ENCODE results near the gene OR6M1.

OR6M1 gene, protein sequence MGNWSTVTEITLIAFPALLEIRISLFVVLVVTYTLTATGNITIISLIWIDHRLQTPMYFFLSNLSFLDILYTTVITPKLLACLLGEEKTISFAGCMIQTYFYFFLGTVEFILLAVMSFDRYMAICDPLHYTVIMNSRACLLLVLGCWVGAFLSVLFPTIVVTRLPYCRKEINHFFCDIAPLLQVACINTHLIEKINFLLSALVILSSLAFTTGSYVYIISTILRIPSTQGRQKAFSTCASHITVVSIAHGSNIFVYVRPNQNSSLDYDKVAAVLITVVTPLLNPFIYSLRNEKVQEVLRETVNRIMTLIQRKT

DNA sequence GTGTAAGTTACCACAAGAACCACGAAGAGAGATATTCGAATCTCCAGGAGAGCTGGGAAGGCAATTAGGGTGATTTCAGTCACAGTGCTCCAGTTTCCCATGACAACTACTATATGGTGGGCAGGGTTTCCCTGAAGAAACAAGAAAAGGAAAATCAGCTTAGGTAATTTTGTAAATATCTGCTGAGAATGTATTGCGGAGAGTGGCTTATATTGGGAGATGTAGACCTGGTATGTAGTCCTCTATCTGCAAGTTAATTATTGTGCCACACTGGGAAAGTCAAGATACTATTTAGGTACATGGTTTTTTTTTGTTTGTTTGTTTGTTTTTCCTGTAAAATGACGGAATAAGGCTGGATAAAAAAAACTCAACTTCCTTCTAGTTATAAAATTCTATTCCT, at the start of gene OR6M1:
Gene OR6M1, minus strand, starts transcription at position 101 of the 400 bp plus-strand sequence. Its CDS starts 0 bp downstream, at position 101.
- DNase-seq: no peak

DNA sequence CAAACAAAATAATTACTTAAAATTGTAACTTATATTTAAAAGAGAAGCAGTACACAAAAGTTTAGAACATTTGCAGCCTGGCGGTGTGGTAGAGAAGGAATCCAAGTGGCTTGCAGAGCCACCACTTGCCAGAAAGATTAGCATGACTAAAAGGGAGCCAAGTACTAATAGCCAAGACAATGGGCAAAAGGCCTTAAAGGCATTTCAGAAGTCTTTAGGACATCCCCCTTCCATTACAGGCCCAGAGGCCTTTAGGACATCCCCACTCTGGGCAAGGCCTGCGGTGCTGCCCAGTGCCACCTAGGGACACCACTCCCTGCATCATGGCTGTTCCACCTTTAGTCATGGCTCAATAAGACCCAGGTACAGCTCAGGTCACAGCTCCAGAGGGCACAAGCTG, 46.9 kb upstream of the OR6M1 start:
- no peak for DNase-seq

DNA sequence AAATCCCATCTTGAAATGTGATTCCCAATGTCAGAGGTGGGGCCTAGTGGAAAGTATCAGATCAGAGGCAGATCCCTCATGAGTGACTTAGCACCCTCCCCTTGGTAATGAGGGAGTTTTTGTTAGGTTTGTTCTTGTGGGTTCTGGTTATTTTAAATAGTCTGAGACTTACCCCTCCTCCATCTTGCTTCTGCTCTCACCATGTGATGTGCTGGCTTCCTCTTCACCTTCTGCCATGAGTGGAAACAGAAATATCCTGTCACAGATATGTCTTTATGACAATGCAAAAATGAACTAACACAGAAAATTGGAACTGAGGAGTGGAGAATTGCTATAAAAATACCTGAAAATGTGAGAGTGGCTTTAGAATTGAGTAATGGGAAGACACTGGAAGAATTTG, 46.2 kb upstream of the OR6M1 start:
- DNase-seq: no peak

DNA sequence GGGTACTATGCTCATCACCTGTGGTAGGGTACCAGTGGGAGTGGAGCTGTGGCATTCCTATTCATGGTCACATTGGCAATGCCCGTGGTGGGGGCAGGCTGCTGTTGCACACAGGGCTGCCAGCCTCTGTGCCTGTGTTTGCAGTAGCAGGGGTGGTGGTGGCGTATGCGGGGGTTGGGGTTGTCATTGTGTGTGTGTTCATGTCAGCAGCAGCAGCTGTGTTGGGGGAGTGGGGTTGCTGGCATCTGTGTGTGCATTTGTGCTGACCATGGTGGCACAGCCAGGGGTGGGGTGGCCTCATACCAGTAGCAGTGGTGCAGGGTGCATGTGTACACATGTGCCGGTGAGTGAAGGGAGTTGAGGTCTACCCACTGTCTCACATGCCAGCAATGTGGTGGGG, 45.0 kb upstream of the OR6M1 start:
- DNase-seq: no peak

DNA sequence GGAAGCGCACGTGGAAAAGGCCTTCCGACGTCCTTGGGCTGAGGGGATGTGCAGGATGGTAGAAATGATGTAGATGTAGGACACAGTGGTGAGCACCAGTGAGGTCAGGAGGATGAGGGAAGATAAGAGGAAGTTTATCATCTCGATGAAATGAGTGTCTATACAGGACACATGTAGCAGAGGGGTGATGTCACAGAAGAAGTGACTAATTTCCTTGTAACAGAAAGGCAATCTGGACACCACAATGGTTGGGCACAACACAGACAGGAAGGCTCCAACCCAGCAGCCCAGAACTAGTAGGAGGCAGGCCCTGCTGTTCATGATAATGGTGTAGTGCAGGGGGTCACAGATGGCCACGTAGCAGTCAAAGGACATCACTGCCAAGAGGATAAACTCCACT, 35.0 kb upstream of the OR6M1 start:
- DNase-seq: no peak

DNA sequence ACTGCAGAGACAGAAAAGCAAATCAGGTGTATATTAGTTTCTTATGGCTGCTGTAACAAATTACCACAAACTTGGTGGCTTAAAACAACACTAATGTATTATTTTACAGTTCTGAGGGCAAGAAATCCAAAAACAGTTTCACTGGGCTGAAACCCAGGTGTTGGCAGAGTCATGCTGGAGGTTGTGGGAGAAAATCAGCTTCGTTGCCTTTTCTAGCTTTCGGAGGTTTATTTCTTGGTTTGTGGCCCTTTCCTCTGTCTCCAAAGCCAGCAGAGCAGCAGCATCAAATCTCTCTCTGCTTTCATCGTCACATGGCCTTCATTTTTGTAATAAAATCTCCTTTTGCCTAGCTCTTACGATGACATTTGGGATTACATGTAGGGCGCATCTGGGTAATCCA, 33.0 kb upstream of the OR6M1 start:
- DNase-seq: no peak

DNA sequence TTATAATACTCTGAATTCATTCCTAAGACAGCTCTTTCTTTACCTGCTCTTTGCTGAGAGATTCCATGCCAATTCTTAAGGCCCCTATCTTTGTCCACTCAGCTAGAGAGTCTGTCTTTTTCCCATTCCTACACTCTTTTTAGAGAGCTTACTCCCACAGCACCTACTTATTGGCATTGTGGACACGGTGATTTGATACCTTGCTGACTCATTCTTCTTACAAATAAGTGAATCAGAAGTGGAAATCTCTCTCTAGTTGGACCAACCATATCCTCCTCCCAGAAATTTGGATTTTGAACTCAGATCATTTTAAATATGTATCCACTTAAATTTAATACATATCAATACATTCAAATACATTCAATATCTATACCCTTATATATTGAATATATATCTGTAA, 32.5 kb upstream of the OR6M1 start:
- no peak for DNase-seq

DNA sequence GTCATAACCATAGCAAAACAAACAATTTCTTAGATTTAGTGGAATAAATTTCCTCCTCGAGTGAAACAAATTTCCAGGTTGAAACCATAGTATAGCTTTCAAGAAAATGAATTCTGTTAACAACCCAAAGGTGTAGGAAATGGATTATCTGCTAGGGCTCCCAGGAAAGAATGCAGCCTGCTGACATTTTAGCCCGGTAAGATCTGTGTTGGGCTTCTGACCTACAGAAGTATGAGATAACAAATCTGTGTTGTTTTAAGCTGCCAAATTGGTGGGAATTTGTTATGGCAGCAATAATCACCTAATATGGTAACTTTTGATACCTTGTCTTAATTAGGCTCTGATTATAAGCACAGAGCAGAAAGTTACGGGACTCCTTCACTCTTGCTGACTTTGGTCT, 32.0 kb upstream of the OR6M1 start:
- no peak for DNase-seq

DNA sequence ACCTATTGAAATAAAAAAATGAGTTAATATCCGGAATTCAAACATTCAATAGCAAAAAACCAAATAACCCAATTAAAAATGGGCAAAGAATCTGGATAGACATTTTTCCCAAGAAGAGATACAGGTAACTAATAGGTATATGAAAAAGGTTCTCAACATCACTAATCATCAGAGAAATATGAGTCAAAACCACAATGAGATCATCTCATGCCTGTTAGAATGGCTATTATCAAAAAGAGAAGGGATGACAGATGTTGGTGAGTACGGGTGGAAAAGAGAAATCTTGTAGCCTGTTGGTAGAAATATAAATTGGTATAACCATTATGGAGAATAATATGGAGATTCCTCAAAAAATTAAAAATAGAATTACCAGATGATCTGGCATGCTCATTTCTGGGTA, 26.9 kb upstream of the OR6M1 start:
- no peak for DNase-seq

DNA sequence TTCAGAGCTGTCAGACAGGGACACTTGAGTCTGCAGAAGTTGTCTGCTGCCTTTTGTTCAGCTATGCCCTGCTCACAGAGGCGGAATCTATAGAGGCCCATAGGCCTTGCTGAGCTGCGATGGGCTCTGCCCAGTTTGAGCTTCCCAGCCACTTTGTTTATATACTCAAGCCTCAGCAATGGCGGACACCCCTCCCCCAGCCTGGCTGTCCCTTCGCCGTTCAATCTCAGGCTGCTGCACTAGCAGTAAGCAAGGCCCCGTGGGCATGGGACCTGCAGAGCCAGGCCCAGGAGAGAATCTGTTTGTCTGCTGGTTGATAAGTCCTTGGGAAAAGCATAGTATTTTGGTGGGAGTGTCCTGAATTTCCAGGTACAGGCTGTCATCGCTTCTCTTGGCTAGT, 23.6 kb upstream of the OR6M1 start:
- no peak for DNase-seq

DNA sequence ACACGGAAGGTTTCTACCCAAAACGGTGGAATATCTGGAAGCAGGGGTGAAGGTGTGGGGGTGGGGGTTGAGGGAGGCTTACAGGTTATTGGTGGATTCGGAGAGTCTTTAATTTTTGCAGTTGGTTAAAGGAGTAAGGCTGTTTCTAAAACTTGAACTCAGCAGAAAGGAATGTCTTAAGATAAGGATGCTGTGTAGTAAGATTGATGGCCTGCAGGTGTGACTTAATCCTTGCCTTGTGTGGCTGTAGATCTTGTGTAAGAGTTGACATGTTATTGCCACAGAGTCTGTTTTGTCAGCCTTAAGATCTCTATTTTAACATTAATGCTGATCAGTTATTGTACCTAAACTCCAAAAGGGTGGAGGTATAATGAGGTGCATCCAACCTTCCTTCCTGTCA, 16.4 kb upstream of the OR6M1 start:
- DNase-seq: no peak

DNA sequence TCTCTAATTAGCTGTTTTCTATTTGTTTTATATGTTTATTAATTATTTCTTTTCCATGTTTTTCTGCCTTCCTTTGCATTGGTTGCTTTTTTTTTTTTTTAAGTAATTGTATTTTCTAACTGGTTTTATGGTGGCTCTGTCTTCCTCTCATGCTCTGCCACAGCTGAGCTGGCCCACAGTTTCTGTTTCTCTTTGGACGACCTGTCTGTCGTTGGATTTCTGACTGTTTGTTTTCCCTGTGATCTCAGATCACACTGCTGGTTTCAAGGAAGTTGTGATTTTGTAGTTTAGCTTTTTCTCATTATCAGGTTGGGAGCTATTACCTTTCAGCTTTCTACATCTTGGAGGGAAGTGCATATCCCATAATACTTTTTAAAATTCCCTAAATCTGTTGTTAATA, 15.9 kb upstream of the OR6M1 start:
- DNase-seq: no peak

DNA sequence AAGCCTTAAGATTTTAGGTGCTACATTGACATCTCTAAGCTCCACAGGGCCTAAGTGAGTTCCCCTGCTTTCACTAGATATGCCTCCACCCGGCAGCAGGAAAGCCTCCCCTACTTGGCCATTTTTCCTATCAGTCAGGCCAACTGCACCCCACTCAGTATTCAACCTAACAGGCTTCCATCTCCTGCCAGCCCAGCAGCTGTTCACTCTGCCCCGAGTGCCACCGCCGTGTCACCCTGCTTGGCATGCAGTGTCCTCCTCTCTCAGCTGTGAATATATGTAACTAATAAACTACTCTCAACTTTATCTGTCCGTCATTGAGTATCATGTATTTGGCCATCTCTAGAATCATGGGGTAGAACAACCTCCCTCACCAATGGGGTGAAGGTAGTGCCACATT, 9.0 kb upstream of the OR6M1 start:
- no peak for DNase-seq

DNA sequence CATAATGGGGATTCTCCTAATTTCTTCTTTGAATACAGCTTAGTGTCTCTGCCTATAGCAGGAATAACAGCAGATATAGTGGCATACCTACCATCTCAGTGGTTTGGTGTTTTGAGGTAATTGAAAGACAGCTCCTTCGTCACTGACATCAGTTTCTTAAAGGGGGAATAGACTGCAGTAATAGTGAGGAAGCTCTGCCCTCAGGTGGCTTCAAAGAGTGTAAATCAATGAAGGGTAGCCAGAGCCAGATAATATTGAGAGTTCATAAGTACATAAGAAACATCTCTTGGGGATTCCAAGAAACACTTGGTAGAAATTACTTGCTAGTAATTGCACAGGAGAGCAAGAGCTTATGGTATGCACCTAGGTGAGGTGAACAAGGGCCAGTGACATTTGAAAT, 4.4 kb downstream of the OR6M1 start:
- DNase-seq: no peak

DNA sequence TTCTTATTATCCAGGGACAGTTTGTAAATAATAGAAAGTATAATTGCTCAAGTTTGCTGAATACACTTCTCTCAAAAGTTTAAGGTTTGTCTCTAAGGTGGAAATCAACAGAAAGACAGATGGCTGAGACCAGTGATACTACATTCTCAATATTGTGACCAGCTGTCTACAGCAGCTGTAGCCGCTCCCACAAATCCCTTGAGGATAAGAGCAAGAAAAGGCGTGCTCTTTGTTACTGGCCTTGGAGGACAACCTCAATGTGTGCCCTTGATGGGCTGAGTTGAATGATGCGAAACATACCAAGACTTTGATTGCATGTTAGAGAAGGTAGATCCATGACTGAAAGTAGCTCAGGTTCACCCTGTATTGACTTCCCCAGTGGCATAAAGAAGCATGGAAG, 6.1 kb downstream of the OR6M1 start:
- DNase-seq: no peak

DNA sequence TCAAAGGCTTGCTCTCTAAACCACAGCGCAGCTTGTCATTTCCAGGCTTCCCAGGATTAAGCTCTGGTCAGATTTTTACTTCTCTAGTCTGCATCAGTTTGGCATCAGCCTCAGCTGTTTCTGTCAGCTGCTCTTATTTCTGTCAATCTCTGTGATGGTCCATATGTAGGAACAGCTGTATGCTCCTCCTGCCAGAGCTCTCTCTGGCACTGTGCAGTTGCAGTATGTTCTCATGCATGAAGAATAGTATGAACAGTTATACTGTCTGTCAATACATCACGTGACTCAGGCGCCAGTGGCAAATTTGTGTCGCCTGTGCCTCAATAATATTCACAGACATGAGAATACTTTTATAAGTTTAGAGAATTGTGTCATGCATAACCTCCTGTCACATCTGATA, 6.7 kb downstream of the OR6M1 start:
- DNase-seq: no peak

DNA sequence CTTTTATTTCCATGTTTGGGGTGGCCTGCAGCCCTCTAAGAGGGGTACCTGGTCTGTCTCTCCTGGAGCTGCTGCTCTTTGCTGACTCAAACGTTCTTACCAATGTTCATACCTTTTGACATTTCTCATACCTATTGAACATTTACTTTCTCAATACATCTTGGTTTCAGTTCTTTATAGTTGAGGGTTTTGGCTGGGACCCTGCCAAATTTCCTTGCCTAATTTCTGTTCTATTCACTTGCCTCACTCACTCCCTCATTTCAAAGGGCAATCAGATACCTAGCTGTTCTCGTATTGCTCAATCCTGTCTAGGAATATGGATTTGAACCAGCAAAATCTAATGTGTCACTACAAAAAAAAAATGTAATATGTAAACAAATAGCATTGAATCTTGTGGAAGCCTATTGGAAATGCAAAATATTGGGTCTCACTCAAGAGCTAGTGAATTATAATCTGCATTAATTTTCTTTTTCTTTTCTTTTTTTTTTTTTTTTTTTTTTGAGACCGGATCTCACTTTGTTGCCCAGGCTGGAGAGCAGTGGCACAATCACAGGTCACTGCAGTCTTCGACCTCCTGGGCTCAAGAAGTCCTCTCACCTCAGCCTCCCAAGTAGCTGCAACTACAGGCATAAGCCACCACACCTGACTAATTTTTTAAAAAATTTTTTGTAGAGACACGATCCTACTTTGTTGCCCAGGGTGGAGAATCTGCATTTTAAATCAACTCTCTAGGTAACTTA, 7.5 kb downstream of the OR6M1 start:
- no peak for DNase-seq

DNA sequence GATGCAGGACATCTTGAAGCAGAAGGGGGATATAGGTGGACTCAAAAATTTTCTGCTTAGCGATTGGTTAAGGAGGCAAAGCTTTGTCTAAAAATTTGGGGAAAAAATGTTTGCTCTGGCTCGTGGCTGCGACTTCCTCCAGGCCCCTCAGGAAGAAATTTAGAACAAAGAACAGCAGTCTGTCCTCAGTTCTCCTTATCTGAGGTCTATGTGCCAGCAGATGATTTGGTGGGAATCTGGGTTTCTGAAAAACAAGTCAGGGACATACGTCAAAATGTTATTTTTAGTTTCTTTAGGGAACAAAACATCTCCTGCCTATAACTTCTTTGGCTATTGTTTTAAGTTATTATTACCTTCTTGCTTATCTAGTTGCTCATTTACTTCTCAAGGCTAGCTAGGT, 8.1 kb downstream of the OR6M1 start:
- DNase-seq: no peak

DNA sequence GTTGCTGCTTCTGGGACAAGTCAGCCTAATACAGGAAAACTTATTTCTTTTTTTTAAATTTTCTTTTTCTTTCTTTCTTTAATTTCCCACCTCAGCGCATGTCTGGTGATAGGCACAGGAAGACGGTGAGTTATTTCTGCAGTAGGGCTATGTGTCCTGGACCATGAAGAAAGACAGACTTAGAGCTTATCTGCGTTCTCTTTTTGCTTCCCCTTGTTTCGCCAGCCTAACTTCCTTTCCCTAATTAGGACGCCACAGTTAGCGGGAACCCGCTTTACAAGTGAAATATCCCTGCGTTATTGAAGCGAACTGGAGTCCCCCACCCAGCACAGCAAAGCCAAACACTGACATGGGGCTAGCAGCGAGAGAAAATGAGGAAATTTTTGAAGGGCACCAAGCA, 8.6 kb downstream of the OR6M1 start:
- no peak for DNase-seq

DNA sequence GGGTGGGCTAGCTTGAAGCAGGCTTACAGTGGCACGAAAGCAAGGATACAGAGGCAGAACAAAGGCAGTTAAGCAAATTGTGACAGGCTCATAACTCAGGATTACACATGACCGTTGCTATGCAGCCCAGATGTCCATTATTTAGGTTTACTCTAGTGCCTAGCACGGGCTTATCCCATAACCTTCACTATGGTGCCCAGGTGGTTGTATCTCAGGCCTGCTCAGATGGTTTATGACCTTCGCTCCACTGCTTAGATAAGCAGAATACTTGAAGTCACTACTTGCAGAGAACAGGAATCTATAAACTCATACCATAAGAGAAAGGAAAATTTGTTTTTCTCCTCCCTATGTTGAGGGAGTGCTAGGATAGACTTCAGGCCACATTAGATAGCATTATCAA, 9.0 kb downstream of the OR6M1 start:
- no peak for DNase-seq

DNA sequence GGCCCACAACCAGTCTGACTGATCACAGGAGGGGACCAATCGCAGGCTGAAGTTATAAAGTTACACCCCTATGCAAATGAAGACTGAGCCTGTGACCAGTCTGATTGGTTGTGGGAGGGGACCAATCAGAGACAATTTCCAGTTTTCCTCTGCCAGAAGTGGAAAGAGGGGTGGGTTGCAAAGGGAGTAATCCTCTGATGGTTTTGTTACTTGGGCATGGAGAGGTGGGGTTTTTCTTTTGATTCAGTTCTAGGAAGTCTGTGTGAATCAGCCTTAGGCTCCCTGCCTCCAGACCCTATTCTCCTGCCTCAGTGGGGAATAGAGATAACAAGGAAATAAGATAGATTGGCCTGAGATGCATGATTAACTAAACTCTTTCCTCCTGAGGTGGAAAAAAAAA, 9.9 kb downstream of the OR6M1 start:
- DNase-seq: no peak

DNA sequence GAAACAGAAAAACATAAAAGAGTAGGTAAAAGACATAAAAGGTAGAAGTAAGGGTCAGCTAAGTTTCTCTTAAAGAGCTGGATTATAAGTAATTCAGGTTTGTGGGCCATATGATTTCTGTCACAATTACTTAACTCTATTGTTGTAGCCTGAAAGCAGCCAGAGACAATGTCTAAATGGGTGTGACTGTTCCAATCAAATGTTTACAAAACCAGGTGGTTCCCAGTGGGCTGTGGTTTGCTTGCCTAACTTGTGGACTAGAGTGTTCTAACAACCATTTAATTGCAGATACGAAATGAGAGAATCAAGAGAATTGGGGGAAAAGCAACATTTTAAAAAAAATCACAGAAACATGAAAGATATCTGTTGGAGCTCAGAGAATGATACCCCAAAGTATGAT, 22.6 kb downstream of the OR6M1 start:
- DNase-seq: no peak

DNA sequence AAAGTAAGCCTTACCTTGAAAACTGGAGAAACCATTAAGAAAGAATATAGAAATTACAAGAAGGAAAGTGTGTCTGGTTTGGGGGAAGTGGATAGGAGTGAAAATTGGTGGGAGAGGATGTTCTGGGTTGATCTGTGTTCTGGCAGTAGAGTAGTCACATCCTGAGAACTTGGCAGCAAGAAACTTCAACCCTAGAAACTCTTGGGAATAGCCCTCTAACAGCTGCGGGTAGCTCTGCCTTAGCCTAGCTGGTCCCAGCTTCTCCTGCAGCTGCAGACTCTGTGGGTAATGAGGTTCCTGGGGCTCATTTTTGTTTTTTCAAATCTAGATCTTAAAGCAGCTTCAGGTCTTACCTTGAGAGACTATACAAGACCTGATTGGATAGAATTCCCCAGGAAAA, 27.6 kb downstream of the OR6M1 start:
- no peak for DNase-seq

DNA sequence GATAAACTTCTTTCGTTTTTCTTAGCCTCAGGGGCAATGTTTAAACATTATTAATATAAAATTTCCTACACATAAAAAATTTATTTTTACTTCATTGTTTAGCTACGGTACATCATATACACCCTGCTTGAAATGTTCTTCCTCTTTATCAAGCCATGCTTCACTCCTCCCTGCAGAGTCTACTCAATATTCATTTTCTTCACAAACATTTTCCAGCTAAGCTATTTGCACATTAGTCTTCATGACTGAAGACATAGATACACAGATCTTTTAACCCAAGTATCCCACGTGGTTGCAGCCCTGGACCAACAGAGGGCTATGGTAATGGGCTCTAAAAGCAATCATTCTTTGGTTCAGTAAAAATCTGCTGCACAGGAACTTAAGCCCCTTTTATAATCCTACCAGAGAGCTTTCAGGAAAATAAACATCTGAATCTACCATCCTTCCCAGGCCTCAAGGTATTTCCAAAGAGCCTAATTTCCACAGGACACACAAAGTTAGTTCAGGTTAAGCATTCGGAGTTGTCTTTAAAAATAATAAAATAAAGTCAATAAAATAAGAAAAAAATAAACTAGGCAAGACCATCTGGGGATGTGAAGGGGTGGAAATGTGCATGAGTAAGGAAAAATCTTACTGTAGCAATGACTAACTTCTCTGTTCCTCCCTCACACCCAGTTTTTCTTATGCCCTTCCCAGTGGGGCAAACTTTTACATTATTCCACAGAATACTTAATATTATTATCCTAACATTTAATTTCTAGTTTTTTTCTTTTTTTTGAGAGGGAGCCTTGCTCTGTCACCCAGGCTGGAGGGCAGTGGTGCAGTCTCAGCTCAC, 30.2 kb downstream of the OR6M1 start:
- no peak for DNase-seq

Data from stimulated activated CD4-positive, alpha-beta T cell treated with anti-CD3 and anti-CD28 coated beads, Interleukin-4, amount 100 ng/mL, for 1 hour (primary cell).